Naive thymus-derived CD4-positive, alpha-beta T cell (primary cell): ENCODE data around the gene TUBGCP2. TPM values are rescaled to one million over a fixed set of nuclear protein-coding genes. Genes with fewer than 3 reads are reported as not detected.

Source experiments
- ATAC-seq: fragments of 150-1000 bp; cut with Tn5 transposase; 2 replicates; pipeline ENCODE4 v1.10.0; 2021; ENCODE audit warnings: mild to moderate bottlenecking, moderate library complexity
- CTCF ChIA-PET: fragments of 350-600 bp; sonication (Branson Sonifier 250); formaldehyde crosslinking; loops from one replicate; lab custom pipeline; 2021; ENCODE audit warnings: antibody characterized with exemption; lab: Charles Lee
- POLR2A ChIA-PET: fragments of 350-600 bp; sonication (Branson Sonifier 250); formaldehyde crosslinking; loops from one replicate; lab custom pipeline; 2021; ENCODE audit warnings: antibody characterized with exemption, inconsistent platforms; lab: Charles Lee
- DNase-seq, 9 donors: peaks; one replicate each; pipeline versions ENCODE4 v3.0.0 to v3.0.0-alpha.2; 2020 to 2022; ENCODE audit warnings: mixed read lengths in 1 of 9
- H3K27ac ChIP-seq: one replicate; pipeline ENCODE4 v1.7.0; 2013; ENCODE audit warnings: mild to moderate bottlenecking, low read depth, low read length, moderate library complexity
- H3K27me3 ChIP-seq, 2 donors: one replicate each; pipeline ENCODE4 v1.7.0; 2013; ENCODE audit warnings: low read length in 2 of 2, mild to moderate bottlenecking in 2 of 2, moderate library complexity in 2 of 2; ENCODE audit not compliant: control insufficient read depth in 2 of 2, insufficient read depth in 2 of 2
- H3K36me3 ChIP-seq, 3 experiments: 1 replicate in 2 of 3; 2 replicates in 1 of 3; pipeline ENCODE4 v1.7.0; 2013; ENCODE audit warnings: low read length in 3 of 3, mild to moderate bottlenecking in 3 of 3, moderate library complexity in 1 of 3; ENCODE audit not compliant: insufficient read depth in 3 of 3, control insufficient read depth in 2 of 3
- H3K4me1 ChIP-seq, 2 donors: one replicate each; pipeline ENCODE4 v1.7.0; 2013; ENCODE audit warnings: low read length in 2 of 2, mild to moderate bottlenecking in 2 of 2, moderate library complexity in 1 of 2; ENCODE audit not compliant: control insufficient read depth in 2 of 2, insufficient read depth in 2 of 2
- H3K4me3 ChIP-seq: 2 replicates; pipeline ENCODE4 v1.7.0; 2013; ENCODE audit warnings: mild to moderate bottlenecking, low read length
- H3K9me3 ChIP-seq, 3 experiments: 1 replicate in 2 of 3; 2 replicates in 1 of 3; pipeline ENCODE4 v1.7.0; 2013; ENCODE audit warnings: low read length in 3 of 3; ENCODE audit not compliant: control insufficient read depth in 2 of 3
- H3K27ac Mint-ChIP-seq, 9 donors: one replicate each; pipeline ENCODE4 v1.8.0; 2020 to 2022; ENCODE audit warnings: mixed read lengths in 9 of 9, mild to moderate bottlenecking in 8 of 9, moderate library complexity in 5 of 9, inconsistent platforms in 2 of 9
- H3K27me3 Mint-ChIP-seq, 5 donors: one replicate each; pipeline ENCODE4 v1.8.0; 2021 to 2022; ENCODE audit warnings: mixed read lengths in 5 of 5, mild to moderate bottlenecking in 1 of 5
- H3K36me3 Mint-ChIP-seq, 5 donors: one replicate each; pipeline ENCODE4 v1.8.0; 2020 to 2022; ENCODE audit warnings: mixed read lengths in 5 of 5, mild to moderate bottlenecking in 3 of 5, inconsistent platforms in 1 of 5
- H3K4me1 Mint-ChIP-seq, 7 donors: one replicate each; pipeline ENCODE4 v1.8.0; 2020 to 2022; ENCODE audit warnings: mixed read lengths in 7 of 7, mild to moderate bottlenecking in 3 of 7, inconsistent platforms in 1 of 7
- H3K4me3 Mint-ChIP-seq, 10 donors: one replicate each; pipeline ENCODE4 v1.8.0; 2020 to 2022; ENCODE audit warnings: mild to moderate bottlenecking in 10 of 10, mixed read lengths in 10 of 10, moderate library complexity in 6 of 10, inconsistent platforms in 2 of 10
- H3K9me3 Mint-ChIP-seq, 11 donors: one replicate each; pipeline ENCODE4 v1.8.0; 2020 to 2022; ENCODE audit warnings: mixed read lengths in 11 of 11, mild to moderate bottlenecking in 4 of 11, inconsistent platforms in 1 of 11, moderate library complexity in 1 of 11
- intact Hi-C, 2 donors: fragments of 100-400 bp; cut with micrococcal nuclease; formaldehyde crosslinking; loops; one replicate each; pipeline ENCODE4 v1.15.1; 2023
- polyA plus RNA-seq, 2 donors: library from polyadenylated mRNA; unstranded; fragments of 300-500 nt; fragmentation: Illumina TruSeq; gene quantifications; one replicate each; pipeline ENCODE4 v1.2.3, GENCODE V29; 2021
- total RNA-seq, 6 experiments: library from RNA in 5 of 6; stranded (reverse) in 5 of 6; gene quantifications; 1 replicate in 5 of 6; 2 replicates in 1 of 6; pipeline ENCODE4 v1.2.3 and lab custom pipeline; 2021 to 2026

TUBGCP2 gene
- total and polyA plus RNA-seq, 7 experiments from 2014 or later: 29.6 to 97.0 (median 67.7) TPM

DNA sequence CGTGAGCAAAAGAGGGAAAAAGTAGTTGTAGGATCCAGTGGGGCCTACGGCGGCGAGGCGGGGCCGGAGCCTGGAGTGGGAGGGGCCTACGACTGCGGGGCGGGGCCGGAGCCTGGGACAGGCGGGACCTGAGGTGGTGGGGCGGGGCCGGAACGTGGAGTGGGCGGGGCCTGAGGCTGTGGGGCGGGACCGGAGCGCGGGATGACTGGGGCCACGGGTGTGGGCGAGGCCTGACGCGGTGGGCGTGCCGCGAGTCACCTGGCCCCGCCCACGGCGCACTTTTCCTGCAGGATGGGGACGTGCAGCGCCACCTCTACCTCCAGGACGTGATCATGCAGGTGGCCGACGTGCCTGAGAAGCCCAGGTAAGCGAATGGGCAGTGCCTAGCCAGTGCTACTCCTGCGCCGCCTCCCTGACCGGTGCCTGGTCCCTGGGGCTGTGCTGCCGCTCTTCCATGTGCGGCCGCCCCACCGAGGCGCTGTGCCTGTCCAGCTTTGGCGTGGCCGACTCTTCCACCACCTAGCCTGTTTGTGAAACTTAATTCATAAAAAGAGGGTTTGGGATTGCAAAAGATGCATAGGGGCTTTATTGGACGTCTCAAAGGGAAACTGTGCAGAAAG is 538 bp upstream of the TUBGCP2 start:
- Mint-ChIP-seq H3K36me3 (peaks cover 0 to 21% (median 7%) of the 10 kb centered on the region in 5 donors), H3K27ac (peak overlapping the region in 8 of 9 donors; percentile 72 to 98 (median 88)), H3K4me3 (peak overlapping the region; percentile 53 to 97 (median 77)), H3K9me3 (peaks cover 0 to 8% (median 0%) of the 10 kb centered on the region in 11 donors), H3K4me1 (peaks cover 12 to 39% (median 30%) of the 10 kb centered on the region in 7 donors), H3K27me3 (peaks cover 0 to 5% (median 0%) of the 10 kb centered on the region in 5 donors)
- ChIA-PET POLR2A (no interaction called here), CTCF (interaction anchor here (0.9 to 1.0 kb wide), 2 partner anchors 10 to 21 kb away, joined by 3 read pairs; no protein-coding TSS in a partner anchor)
- H3K36me3 ChIP-seq: peaks cover 8 to 48% (median 11%) of the 10 kb centered on the region in 3 experiments
- H3K4me3 ChIP-seq: peak overlapping the region; percentile 66
- no peaks in the 10 kb centered on the region for H3K9me3 ChIP-seq
- intact Hi-C loops: loop anchor here (1.0 to 10.0 kb wide), 15 partner anchors 9 to 1004 kb away; partner anchors contain the start of genes ECHS1 (in 2 of the 2), FUOM (in 2 of the 2), STK32C (in 2 of the 2) and INPP5A (in 1 of the 2)
- DNase-seq (peak; percentile 92 to 99 (median 95)), ATAC-seq (peak; percentile 90)
- peak overlapping the region; percentile 100 for H3K27ac ChIP-seq
- no peaks in the 10 kb centered on the region for H3K27me3 ChIP-seq
- H3K4me1 ChIP-seq: peaks cover 8 to 10% of the 10 kb centered on the region in 2 donors

DNA sequence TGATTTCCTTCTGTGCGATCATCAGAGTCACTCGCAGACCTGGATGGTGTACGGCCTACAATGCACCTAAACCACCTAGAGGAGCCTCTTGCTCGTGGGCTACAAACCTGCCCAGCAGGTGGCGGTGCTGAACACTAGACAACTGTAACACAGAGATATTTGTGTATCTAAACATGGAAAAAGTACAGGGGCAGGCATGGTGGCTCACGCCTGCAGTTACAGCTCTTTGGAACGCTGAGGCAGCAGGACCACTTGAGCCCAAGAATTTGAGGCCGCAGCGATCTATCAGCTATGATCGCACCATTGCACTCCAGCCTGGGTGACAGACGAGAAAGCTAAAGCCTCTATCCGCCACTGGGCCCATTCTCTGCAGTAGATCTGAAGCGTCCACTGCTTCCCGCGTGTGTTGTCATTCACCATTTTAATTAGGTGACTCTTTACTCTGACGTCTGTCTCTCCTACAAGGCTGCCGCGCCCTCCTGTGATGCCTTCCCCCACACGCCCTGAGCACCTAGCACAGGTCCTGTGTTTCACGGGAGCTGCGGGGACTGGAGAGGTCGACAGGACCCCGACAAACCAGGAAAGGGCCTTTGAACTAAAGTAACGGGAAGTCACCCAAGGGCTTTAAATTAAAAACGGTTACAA is 774 bp downstream of the TUBGCP2 start:
- Histone ChIP-seq H3K36me3 (peaks cover 8 to 46% (median 11%) of the 10 kb centered on the region in 3 experiments), H3K9me3 (no peaks in the 10 kb centered on the region), H3K27ac (peak overlapping the region; percentile 100), H3K27me3 (no peaks in the 10 kb centered on the region), H3K4me1 (peaks cover 8 to 14% of the 10 kb centered on the region in 2 donors), H3K4me3 (peak overlapping the region; percentile 66)
- peak; percentile 60 for ATAC-seq
- Mint-ChIP-seq H3K27ac (peak overlapping the region; percentile 98 to 100 (median 99)), H3K4me3 (peak overlapping the region; percentile 83 to 100 (median 98)), H3K9me3 (peaks cover 0 to 8% (median 0%) of the 10 kb centered on the region in 11 donors), H3K4me1 (peaks cover 21 to 45% (median 37%) of the 10 kb centered on the region in 7 donors), H3K36me3 (peaks cover 0 to 21% (median 7%) of the 10 kb centered on the region in 5 donors), H3K27me3 (peaks cover 0 to 5% (median 0%) of the 10 kb centered on the region in 5 donors)
- intact Hi-C loops: loop anchor here (1.0 to 10.0 kb wide), 13 partner anchors 10 to 1003 kb away; partner anchors contain the start of genes STK32C (in 2 of the 2), ADAM8 (in 1 of the 2), LRRC27 (in 1 of the 2) and MTG1 (in 1 of the 2)
- DNase-seq: peak; percentile 73 to 93 (median 89)
- ChIA-PET POLR2A (interaction anchor here (1.2 to 1.8 kb wide), 3 partner anchors 29 to 83 kb away, joined by 3 to 4 read pairs (median 4); partner anchors contain the start of gene CALY), CTCF (interaction anchor here (0.7 to 2.6 kb wide), 9 partner anchors 8 to 208 kb away, joined by 3 to 9 read pairs (median 5); no protein-coding TSS in a partner anchor)

DNA sequence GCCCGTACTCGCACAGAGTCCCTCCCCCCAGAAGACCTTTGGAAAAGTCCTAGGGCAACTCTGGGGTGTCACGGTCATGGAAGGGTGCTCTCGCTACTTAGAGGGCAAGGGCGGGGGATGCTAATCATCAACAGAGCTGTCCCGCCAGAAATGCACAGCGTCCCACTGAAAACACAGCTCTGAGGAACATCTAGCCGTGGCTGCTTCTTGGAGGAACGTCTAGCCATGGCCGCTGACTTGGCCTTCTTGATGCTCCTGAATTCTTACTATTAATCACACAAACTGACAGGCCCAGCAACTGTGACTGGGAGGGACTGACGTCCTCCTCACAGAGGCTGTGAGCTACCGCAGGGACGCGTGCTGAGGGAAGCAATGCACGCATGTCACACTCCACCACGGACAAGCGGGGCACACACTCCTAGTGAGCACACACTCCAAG is 1.7 kb downstream of the TUBGCP2 start:
- H3K9me3 Mint-ChIP-seq: peaks cover 0 to 8% (median 0%) of the 10 kb centered on the region in 11 donors
- H3K27ac ChIP-seq: peak overlapping the region; percentile 100
- ChIA-PET CTCF (interaction anchor here (0.6 to 2.6 kb wide), 6 partner anchors 9 to 750 kb away, joined by 3 to 9 read pairs (median 4); no protein-coding TSS in a partner anchor), POLR2A (interaction anchor here (1.1 to 1.8 kb wide), 3 partner anchors 9 to 84 kb away, joined by 3 to 4 read pairs (median 3); no protein-coding TSS in a partner anchor)
- ATAC-seq (no peak), DNase-seq (no peak)
- peaks cover 21 to 49% (median 42%) of the 10 kb centered on the region in 7 donors for H3K4me1 Mint-ChIP-seq
- H3K4me3 ChIP-seq: peak overlapping the region; percentile 20
- H3K4me1 ChIP-seq: peaks cover 8 to 14% of the 10 kb centered on the region in 2 donors
- peaks cover 8 to 46% (median 16%) of the 10 kb centered on the region in 3 experiments for H3K36me3 ChIP-seq
- peak overlapping the region; percentile 98 to 100 (median 99) for H3K27ac Mint-ChIP-seq
- intact Hi-C loops: loop anchor here (1.0 to 10.0 kb wide), 10 partner anchors 11 to 1002 kb away; partner anchors contain the start of genes STK32C (in 2 of the 2), ADAM8 (in 1 of the 2) and LRRC27 (in 1 of the 2)
- H3K9me3 ChIP-seq: no peaks in the 10 kb centered on the region
- no peaks in the 10 kb centered on the region for H3K27me3 ChIP-seq
- peak overlapping the region; percentile 17 to 100 (median 90) for H3K4me3 Mint-ChIP-seq
- peaks cover 0 to 5% (median 0%) of the 10 kb centered on the region in 5 donors for H3K27me3 Mint-ChIP-seq
- H3K36me3 Mint-ChIP-seq: peaks cover 0 to 23% (median 11%) of the 10 kb centered on the region in 5 donors

DNA sequence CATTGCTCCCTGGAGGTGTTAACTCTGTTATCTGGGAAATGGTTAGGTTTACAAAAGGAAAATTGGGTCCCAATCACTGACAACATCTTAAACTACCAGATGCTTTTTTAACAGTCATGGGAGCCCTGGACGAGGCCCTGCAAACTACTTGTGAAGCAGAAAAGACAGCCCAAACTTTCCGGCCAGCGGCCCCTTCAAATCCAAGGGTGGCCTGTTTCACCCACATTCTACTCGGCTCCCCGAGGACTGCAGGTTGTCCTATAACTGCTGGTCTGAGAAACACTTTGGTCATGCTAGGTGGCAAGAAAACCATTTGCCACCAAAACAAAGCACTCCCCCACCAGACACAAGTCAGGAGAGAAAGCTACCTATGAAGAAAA is 2.6 kb downstream of the TUBGCP2 start:
- Mint-ChIP-seq H3K4me1 (peaks cover 21 to 49% (median 38%) of the 10 kb centered on the region in 7 donors), H3K9me3 (peaks cover 0 to 8% (median 0%) of the 10 kb centered on the region in 11 donors), H3K36me3 (peaks cover 0 to 16% (median 10%) of the 10 kb centered on the region in 5 donors), H3K27me3 (peaks cover 0 to 5% (median 0%) of the 10 kb centered on the region in 5 donors), H3K4me3 (peak overlapping the region in 3 of 10 donors; percentile 9 to 53 (median 38)), H3K27ac (peak overlapping the region in 2 of 9 donors; percentile 10 to 52)
- POLR2A ChIA-PET: interaction anchor here (1.1 kb wide), 2 partner anchors 8 to 10 kb away, joined by 3 read pairs; no protein-coding TSS in a partner anchor
- peaks cover 0 to 45% (median 13%) of the 10 kb centered on the region in 3 experiments for H3K36me3 ChIP-seq
- no peaks in the 10 kb centered on the region for H3K9me3 ChIP-seq
- peaks cover 8 to 14% of the 10 kb centered on the region in 2 donors for H3K4me1 ChIP-seq
- H3K27ac ChIP-seq: no peak overlapping the region
- no peak overlapping the region for H3K4me3 ChIP-seq
- H3K27me3 ChIP-seq: no peaks in the 10 kb centered on the region
- intact Hi-C loops: loop anchor here (5.0 to 10.0 kb wide), 3 partner anchors 974 to 1001 kb away; partner anchors contain the start of genes STK32C (in 2 of the 2) and LRRC27 (in 1 of the 2)
- no peak for DNase-seq
- no peak for ATAC-seq
- CTCF ChIA-PET: interaction anchor here (2.6 kb wide), 1 partner anchor 47 kb away, joined by 7 read pairs; no protein-coding TSS in a partner anchor

DNA sequence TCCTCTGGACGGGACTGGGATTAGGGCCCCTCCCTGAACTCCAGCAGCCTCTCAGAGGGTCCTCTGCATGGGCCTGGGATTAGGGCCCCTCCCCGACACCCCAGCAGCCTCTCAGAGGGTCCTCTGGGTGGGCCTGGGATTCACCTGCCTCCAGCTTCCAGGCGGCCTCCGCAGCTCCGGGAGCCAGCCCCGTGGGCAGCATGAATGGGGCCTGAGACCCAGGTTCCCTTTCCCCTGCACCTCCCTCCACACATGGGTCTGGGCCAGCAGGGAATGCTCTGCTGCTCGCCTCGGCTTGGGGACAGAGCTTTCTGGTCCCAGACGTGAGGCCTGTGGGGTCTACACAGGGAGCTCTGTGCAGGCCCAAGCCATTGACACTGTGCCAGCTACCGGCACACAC is 5.5 kb downstream of the TUBGCP2 start:
- CTCF ChIA-PET: interaction anchor here (1.3 kb wide), 1 partner anchor 7 kb away, joined by 3 read pairs; no protein-coding TSS in a partner anchor

More for the DNA sequence above, 5.5 kb downstream of the TUBGCP2 start:
- intact Hi-C loops: loop anchor here in 1 of 2 donors (10.0 kb wide), 1 partner anchor 998 kb away; the partner anchor contains the start of gene STK32C
- no peaks in the 10 kb centered on the region for H3K27me3 ChIP-seq
- Mint-ChIP-seq H3K27ac (no peak overlapping the region), H3K4me3 (no peak overlapping the region), H3K36me3 (peaks cover 0 to 34% (median 15%) of the 10 kb centered on the region in 5 donors), H3K27me3 (peaks cover 0 to 4% (median 0%) of the 10 kb centered on the region in 5 donors), H3K4me1 (peaks cover 21 to 48% (median 42%) of the 10 kb centered on the region in 7 donors), H3K9me3 (peaks cover 0 to 8% (median 0%) of the 10 kb centered on the region in 11 donors)
- H3K4me1 ChIP-seq: peaks cover 8 to 14% of the 10 kb centered on the region in 2 donors
- POLR2A ChIA-PET: interaction anchor here (0.8 kb wide), 1 partner anchor 26 kb away, joined by 4 read pairs; no protein-coding TSS in a partner anchor
- DNase-seq: no peak
- H3K9me3 ChIP-seq: no peaks in the 10 kb centered on the region
- ATAC-seq: no peak
- peaks cover 0 to 54% (median 26%) of the 10 kb centered on the region in 3 experiments for H3K36me3 ChIP-seq
- no peak overlapping the region for H3K4me3 ChIP-seq
- no peak overlapping the region for H3K27ac ChIP-seq
